ENCODE data around the gene ZNF606. TPM values are rescaled to one million over a fixed set of nuclear protein-coding genes. Genes with fewer than 3 reads are reported as not detected.

ZNF606 gene
- total RNA-seq, 1 experiment from 2014 or later: 16.1 TPM

GRCh38 chr19:57935731-57936130 lies 66.9 kb downstream of the ZNF606 start:
- ATAC-seq: no peak
- no TSS peak for BruUV-seq (replicated peaks)
- Histone ChIP-seq H3K27me3 (ENCODE audit: control insufficient read depth, insufficient read depth, low read length) (no peaks in the 10 kb centered on the region), H3K4me1 (ENCODE audit: control insufficient read depth, insufficient read depth, low read length) (no peaks in the 10 kb centered on the region), H3K36me3 (ENCODE audit: control insufficient read depth, insufficient read depth, low read length) (no peaks in the 10 kb centered on the region), H3K4me3 (ENCODE audit: low read depth in 2 of 2, low read length in 2 of 2) (peak overlapping the region; percentile 55 to 73; a peak in 2 of 4 replicates), H3K9me3 (ENCODE audit: control insufficient read depth, insufficient read depth, low read depth, low read length) (peaks cover 38% of the 10 kb centered on the region), H3K27ac (ENCODE audit: low read length) (no peak overlapping the region)
- ChIA-PET POLR2A (no interaction called here), CTCF (no interaction called here)
- in situ Hi-C loops (cut with HindIII; ENCODE audit: low pct_unique_long_range_greater_than_20kb, low sequenced_read_pairs): no loop called here
- intact Hi-C loops (cut with micrococcal nuclease; ENCODE audit: unreplicated experiment): no loop called here
- DNase-seq (ENCODE audit: low read depth, low spot score): no peak
- no peak for TF ChIP-seq REST (IDR thresholded peaks at IDR 0.05; ENCODE audit: insufficient read depth in 1 of 2, low read depth in 2 of 2, low read length in 1 of 2)
- no peak for TF ChIP-seq CTCF (IDR thresholded peaks at IDR 0.05)
- TF ChIP-seq TCF7L2 (IDR thresholded peaks at IDR 0.05; ENCODE audit: low read depth, low read length): no peak
- TF ChIP-seq SIN3A (IDR thresholded peaks at IDR 0.05; ENCODE audit: borderline replicate concordance, insufficient read depth, low read depth, low read length): no peak
- no peak for TF ChIP-seq POLR2AphosphoS5 (IDR thresholded peaks at IDR 0.05; ENCODE audit: low read depth, low read length)

- Histone ChIP-seq H3K27ac (ENCODE audit: low read length) (peak within 1 kb of the TSS; percentile 73), H3K4me1 (ENCODE audit: control insufficient read depth, insufficient read depth, low read length) (no peaks in the 10 kb centered on the region), H3K4me3 (ENCODE audit: low read depth in 2 of 2, low read length in 2 of 2) (peak within 1 kb of the TSS; percentile 55 to 73), H3K9me3 (ENCODE audit: control insufficient read depth, insufficient read depth, low read depth, low read length) (peaks cover 36% of the 10 kb centered on the region; the same call in 1 of the 2 replicates), H3K36me3 (ENCODE audit: control insufficient read depth, insufficient read depth, low read length) (no peaks in the 10 kb centered on the region), H3K27me3 (ENCODE audit: control insufficient read depth, insufficient read depth, low read length) (no peaks in the 10 kb centered on the region)
- ATAC-seq (peak; percentile 99), DNase-seq (ENCODE audit: low read depth, low spot score) (peak; percentile 39)
- TSS peak; percentile 66 for BruUV-seq (replicated peaks)
- ChIA-PET CTCF (no interaction called here), POLR2A (no interaction called here)
- TF ChIP-seq POLR2AphosphoS5 (IDR thresholded peaks at IDR 0.05; ENCODE audit: low read depth, low read length) (peak; percentile 61; the same call in 1 of the 2 replicates), SIN3A (IDR thresholded peaks at IDR 0.05; ENCODE audit: borderline replicate concordance, insufficient read depth, low read depth, low read length) (no peak)
- intact Hi-C loops (cut with micrococcal nuclease; ENCODE audit: unreplicated experiment) (no loop called here), in situ Hi-C loops (cut with HindIII; ENCODE audit: low pct_unique_long_range_greater_than_20kb, low sequenced_read_pairs) (no loop called here)
Observed at GRCh38 chr19:57934820-57935665, 67.6 kb downstream of the ZNF606 start, which contains the start of gene ZNF418. TSS of gene ZNF418 (minus strand) at chr19:57935402. CDS start at chr19:57933822, 1,580 bp downstream.

GRCh38 chr19:57927587-57927986 lies 75.0 kb downstream of the ZNF606 start:
- H3K4me3 ChIP-seq (ENCODE audit: low read depth in 2 of 2, low read length in 2 of 2): no peak overlapping the region
- peaks cover 65% of the 10 kb centered on the region for H3K9me3 ChIP-seq (ENCODE audit: control insufficient read depth, insufficient read depth, low read depth, low read length)
- in situ Hi-C loops (cut with HindIII; ENCODE audit: low pct_unique_long_range_greater_than_20kb, low sequenced_read_pairs) (no loop called here), intact Hi-C loops (cut with micrococcal nuclease; ENCODE audit: unreplicated experiment) (no loop called here)
- TF ChIP-seq REST (IDR thresholded peaks at IDR 0.05; ENCODE audit: insufficient read depth in 1 of 2, low read depth in 2 of 2, low read length in 1 of 2) (peak in 1 of 2 experiments; percentile 59; a peak in 1 of 4 replicates), CTCF (IDR thresholded peaks at IDR 0.05) (no peak)
- DNase-seq (ENCODE audit: low read depth, low spot score) (no peak), ATAC-seq (no peak)
- no peak overlapping the region for H3K27ac ChIP-seq (ENCODE audit: low read length)
- no peaks in the 10 kb centered on the region for H3K27me3 ChIP-seq (ENCODE audit: control insufficient read depth, insufficient read depth, low read length)
- no peaks in the 10 kb centered on the region for H3K4me1 ChIP-seq (ENCODE audit: control insufficient read depth, insufficient read depth, low read length)
- no peaks in the 10 kb centered on the region for H3K36me3 ChIP-seq (ENCODE audit: control insufficient read depth, insufficient read depth, low read length)
- ChIA-PET POLR2A (no interaction called here), CTCF (no interaction called here)
- no TSS peak for BruUV-seq (replicated peaks)

Data from Panc1 (cell line).